Measurements from ENCODE around the gene ZNF366. TPM values are rescaled to one million over a fixed set of nuclear protein-coding genes. Genes with fewer than 3 reads are reported as not detected.

The ZNF366 gene
- total RNA-seq, 1 donor from 2014 or later = 3.9 TPM

- peak; percentile 43 for DNase-seq
Observed at GRCh38 chr5:72464071-72464470, 43.1 kb downstream of the ZNF366 start.

- no peak for DNase-seq
Observed at GRCh38 chr5:72463449-72464052, 43.7 kb downstream of the ZNF366 start.

GRCh38 chr5:72460413-72460812 lies 46.8 kb downstream of the ZNF366 start:
- no peak for DNase-seq

GRCh38 chr5:72459913-72460312 lies 47.3 kb downstream of the ZNF366 start:
- no peak for DNase-seq

GRCh38 chr5:72459089-72459661 lies 48.0 kb downstream of the ZNF366 start:
- no peak for DNase-seq

GRCh38 chr5:72458407-72458806 lies 48.8 kb downstream of the ZNF366 start:
- DNase-seq = no peak

GRCh38 chr5:72457491-72457890 lies 49.7 kb downstream of the ZNF366 start:
- no peak for DNase-seq

- DNase-seq = no peak
Observed at GRCh38 chr5:72456391-72457074, 50.7 kb downstream of the ZNF366 start.

GRCh38 chr5:72455476-72455875 lies 51.7 kb downstream of the ZNF366 start:
- DNase-seq = no peak

- DNase-seq = no peak
Observed at GRCh38 chr5:72454996-72455395, 52.2 kb downstream of the ZNF366 start.

- DNase-seq = no peak
Observed at GRCh38 chr5:72453246-72453775, 53.9 kb downstream of the ZNF366 start.

- DNase-seq = peak; percentile 98
Observed at GRCh38 chr5:72452515-72453245, 54.5 kb downstream of the ZNF366 start.

- DNase-seq = peak; percentile 96
Observed at GRCh38 chr5:72451741-72452505, 55.3 kb downstream of the ZNF366 start.

GRCh38 chr5:72448368-72448767 lies 58.8 kb downstream of the ZNF366 start:
- no peak for DNase-seq

GRCh38 chr5:72447751-72448150 lies 59.5 kb downstream of the ZNF366 start:
- DNase-seq = no peak

GRCh38 chr5:72445969-72446368 lies 61.2 kb downstream of the ZNF366 start:
- no peak for DNase-seq

- DNase-seq = no peak
Observed at GRCh38 chr5:72443883-72444282, 63.3 kb downstream of the ZNF366 start.

GRCh38 chr5:72441862-72442540 lies 65.2 kb downstream of the ZNF366 start:
- DNase-seq = no peak

- DNase-seq = no peak
Observed at GRCh38 chr5:72441094-72441723, 66.0 kb downstream of the ZNF366 start.

- no peak for DNase-seq
Observed at GRCh38 chr5:72440207-72440638, 67.0 kb downstream of the ZNF366 start.

- DNase-seq = no peak
Observed at GRCh38 chr5:72439192-72439591, 68.0 kb downstream of the ZNF366 start.
